ENCODE measurements around the gene INF2. TPM values are rescaled to one million over a fixed set of nuclear protein-coding genes. Genes with fewer than 3 reads are reported as not detected.
A peak's percentile ranks its signal among the peaks of the same experiment; 100 is the strongest.

INF2 gene
- total RNA-seq, 2 donors from 2014 or later = 162 to 264 TPM

DNA sequence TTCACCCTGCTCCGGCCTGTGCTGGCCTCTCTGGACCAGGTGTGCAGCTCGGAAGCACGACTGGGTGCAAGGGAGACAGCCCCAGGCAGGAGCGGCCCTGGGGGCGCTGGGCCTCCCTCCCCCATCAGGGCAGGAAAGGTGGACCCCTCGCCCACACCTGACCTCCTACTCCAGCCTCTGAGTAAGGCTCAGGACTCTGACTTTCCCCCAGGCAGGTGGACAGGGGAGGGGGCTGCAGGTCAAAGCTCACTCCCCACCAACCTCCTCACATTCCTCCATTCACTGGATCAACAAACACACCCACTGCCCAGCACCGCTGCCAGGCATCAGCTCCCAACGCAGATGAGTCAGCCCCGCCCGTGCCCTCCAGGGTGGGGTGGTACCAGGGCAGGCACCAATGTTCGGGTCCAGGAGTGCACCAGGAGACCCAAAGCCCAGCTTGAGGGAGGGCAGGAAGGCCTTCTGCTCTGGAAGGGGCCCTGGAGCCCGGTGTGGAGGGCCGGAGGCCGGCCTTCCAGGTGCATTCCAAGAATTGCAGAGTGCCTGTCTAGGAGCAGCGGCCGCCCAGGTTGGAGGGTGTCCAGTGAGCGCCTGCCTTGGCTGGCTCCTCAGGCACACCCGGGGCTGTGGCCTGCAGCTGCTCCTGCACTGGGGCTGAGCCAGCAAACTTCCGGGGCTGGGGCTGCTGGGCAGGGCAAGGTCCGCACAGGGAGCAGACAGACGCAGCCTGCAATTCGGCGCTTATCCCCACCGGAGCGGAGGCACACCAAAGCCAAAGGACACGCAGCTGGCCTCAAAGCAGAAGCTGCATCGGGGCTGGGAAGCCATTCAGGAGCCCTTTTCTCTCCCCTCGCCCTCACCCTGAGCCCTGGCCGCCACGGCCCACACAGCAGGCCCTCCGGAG, 1.6 kb upstream of the INF2 start:
- TF ChIP-seq CTCF (IDR thresholded peaks at IDR 0.05) = no peak
- peak; percentile 94 for DNase-seq
- H3K27me3 ChIP-seq = no peaks in the 10 kb centered on the region
- peak overlapping the region; percentile 85 to 89 for H3K9ac ChIP-seq (ENCODE audit: low read depth in 2 of 2, low read length in 2 of 2)
- H3K9me3 ChIP-seq = no peaks in the 10 kb centered on the region
- peaks cover 27% of the 10 kb centered on the region for H3K4me1 ChIP-seq
- peak overlapping the region; percentile 96 for H3K27ac ChIP-seq
- H3K4me3 ChIP-seq = peak overlapping the region; percentile 98
- intact Hi-C loops (cut with DNase I) = no loop called here
- H3K36me3 ChIP-seq = no peaks in the 10 kb centered on the region

- no peaks in the 10 kb centered on the region for H3K27me3 ChIP-seq
- peak overlapping the region; percentile 98 for H3K4me3 ChIP-seq
- H3K27ac ChIP-seq = peak overlapping the region; percentile 96
- no peaks in the 10 kb centered on the region for H3K9me3 ChIP-seq
- TF ChIP-seq CTCF (IDR thresholded peaks at IDR 0.05) = no peak
- DNase-seq = peak; percentile 78
- peak overlapping the region; percentile 85 to 89 for H3K9ac ChIP-seq (ENCODE audit: low read depth in 2 of 2, low read length in 2 of 2)
- peaks cover 27% of the 10 kb centered on the region for H3K4me1 ChIP-seq
- H3K36me3 ChIP-seq = no peaks in the 10 kb centered on the region
- intact Hi-C loops (cut with DNase I) = no loop called here
Observed at GRCh38 chr14:104688505-104689108, 811 bp upstream of the INF2 start.

DNA sequence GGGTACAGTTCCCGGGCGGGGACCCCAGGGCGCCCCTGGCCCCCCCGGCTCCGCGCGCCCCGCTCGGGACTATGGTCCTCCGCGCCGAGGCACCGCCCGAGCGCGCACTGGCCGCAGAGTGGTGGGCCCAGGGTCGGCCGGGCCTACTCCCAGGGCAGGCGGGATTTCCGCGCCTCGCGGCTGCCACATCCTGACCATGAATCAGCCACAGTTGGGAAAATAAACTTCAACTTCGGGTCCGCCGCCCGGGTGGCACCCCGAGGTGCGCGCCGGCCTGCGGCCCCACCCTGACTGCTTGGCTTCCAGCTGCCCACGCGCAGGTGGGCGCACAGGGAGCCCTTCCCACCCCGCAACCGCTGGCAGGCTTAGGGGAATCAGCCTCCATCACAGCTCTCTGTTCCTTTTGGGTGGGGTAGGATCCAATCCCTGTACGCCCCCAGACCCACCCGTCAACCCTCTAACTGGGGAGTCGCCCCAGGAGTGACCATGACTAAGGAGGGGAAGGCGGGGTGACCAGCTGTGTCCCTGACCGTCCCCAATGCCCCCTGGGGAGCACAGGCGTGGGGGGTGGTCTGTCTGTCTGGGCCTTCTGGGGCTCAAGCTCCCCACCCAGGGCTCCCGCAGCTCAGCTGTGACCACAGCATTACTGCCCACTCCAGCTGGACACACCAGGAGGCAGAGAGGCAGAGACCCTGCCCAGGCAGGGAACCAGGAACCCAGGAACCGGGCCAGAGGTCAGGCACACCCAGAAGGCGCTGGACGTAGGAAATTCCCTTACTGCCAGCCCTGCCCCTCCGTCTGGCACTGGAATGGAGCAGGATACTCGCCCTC, 678 bp downstream of the INF2 start:
- Histone ChIP-seq H3K27me3 (no peaks in the 10 kb centered on the region), H3K4me3 (peak overlapping the region; percentile 98), H3K27ac (peak overlapping the region; percentile 96), H3K9me3 (no peaks in the 10 kb centered on the region), H3K9ac (ENCODE audit: low read depth in 2 of 2, low read length in 2 of 2) (peak overlapping the region; percentile 95 to 99), H3K36me3 (no peaks in the 10 kb centered on the region), H3K4me1 (peaks cover 27% of the 10 kb centered on the region)
- DNase-seq = peak; percentile 81
- intact Hi-C loops (cut with DNase I) = no loop called here
- no peak for TF ChIP-seq CTCF (IDR thresholded peaks at IDR 0.05)

GRCh38 chr14:104690861-104691455, 1.5 kb downstream of the INF2 start:
- no peak for TF ChIP-seq CTCF (IDR thresholded peaks at IDR 0.05)
- H3K9ac ChIP-seq (ENCODE audit: low read depth in 2 of 2, low read length in 2 of 2) = peak overlapping the region; percentile 95 to 99
- H3K36me3 ChIP-seq = no peaks in the 10 kb centered on the region
- intact Hi-C loops (cut with DNase I) = no loop called here
- H3K4me3 ChIP-seq = peak overlapping the region; percentile 98
- no peaks in the 10 kb centered on the region for H3K27me3 ChIP-seq
- no peak for DNase-seq
- no peaks in the 10 kb centered on the region for H3K9me3 ChIP-seq
- H3K4me1 ChIP-seq = peaks cover 27% of the 10 kb centered on the region
- peak overlapping the region; percentile 96 for H3K27ac ChIP-seq
